ENCODE measurements around the gene DCBLD2.

The DCBLD2 gene

DNA sequence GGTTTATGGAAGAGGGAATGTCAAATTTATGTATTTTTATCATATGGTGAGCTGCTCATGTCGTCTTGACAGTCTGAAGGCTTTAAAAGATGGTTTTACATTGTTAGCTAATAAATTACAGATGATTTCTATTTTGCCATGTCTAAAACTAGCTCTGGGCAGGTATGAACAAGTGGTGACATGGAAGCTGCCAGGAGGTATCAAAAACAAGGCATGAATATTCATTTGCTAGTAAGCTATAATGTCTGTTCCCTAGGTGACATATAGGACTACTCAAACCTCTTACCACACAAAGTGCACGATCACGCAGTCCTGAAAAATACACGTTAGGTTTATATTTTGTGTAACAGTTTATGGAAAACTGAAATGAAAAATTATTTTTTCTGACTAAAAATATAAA lies 103.6 kb downstream of the DCBLD2 start:
- DNase-seq (ENCODE audit: extremely low read depth in 1 of 2, low read depth in 1 of 2): no peak

- DNase-seq (ENCODE audit: extremely low read depth in 1 of 2, low read depth in 1 of 2): no peak
Measured at GRCh38 chr3:98796334-98796733, 105.2 kb downstream of the DCBLD2 start.

DNA sequence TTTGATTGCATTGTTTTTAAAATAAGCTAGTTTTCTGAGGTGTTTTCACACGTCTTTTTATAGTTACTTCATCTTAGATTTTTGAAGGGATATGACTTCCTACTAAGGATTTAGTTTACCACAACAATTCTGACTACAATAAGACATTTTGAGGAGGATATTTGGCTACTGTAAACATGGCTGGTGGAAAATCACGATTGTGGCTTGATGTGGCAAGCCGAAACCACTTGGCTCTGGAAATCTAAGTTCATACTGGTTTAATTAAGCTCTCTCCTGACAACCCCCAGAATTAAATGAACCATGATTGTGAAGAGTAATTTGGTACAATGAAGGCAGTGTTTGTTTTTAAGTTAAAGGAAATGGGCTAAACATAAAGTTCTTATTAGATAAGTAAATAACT lies 107.5 kb downstream of the DCBLD2 start:
- DNase-seq (ENCODE audit: extremely low read depth in 1 of 2, low read depth in 1 of 2): no peak

DNA sequence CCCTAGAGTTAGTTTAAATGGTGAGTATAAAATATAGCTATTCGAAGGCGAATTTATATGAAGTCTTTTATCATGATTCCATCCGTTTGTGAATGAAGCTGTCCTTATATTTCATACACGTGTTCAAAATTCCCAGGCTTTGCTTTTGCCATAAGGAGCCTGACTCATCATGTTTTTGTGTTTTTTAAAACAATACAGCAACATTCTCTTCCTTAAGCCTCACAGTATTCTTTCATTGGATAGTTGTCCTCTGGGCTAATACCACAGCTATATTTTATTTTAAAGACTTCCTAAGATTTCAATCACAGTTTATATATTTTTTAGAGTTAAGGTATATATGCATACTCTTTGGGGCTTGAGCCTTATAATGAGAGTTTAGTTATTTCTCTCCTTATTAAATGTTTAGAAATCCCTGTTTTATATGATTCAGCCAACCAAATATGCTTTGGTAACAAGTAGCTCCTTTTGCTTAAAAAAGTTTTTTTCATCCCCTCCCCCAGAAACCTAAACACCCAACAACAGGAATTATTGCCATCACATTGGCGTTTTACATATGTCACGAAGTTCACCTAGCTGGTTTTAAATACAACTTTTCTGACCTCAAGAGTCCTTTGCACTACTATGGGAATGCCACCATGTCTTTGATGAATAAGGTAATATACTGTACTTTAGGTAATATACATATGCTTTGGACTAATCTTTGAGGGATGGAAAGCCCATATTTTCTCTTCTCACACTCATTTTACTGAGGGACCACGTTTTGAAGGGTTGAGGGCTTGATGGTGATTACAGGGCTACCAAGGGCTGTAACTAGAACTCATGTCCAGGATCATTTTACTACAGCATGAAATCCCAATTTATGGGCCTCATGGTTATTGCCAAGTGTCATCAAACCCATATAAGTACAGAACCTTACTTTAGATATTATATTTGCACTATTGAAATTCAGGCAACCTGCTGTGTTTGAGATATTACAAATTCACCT lies 109.9 kb downstream of the DCBLD2 start:
- DNase-seq (ENCODE audit: extremely low read depth in 1 of 2, low read depth in 1 of 2): no peak

DNA sequence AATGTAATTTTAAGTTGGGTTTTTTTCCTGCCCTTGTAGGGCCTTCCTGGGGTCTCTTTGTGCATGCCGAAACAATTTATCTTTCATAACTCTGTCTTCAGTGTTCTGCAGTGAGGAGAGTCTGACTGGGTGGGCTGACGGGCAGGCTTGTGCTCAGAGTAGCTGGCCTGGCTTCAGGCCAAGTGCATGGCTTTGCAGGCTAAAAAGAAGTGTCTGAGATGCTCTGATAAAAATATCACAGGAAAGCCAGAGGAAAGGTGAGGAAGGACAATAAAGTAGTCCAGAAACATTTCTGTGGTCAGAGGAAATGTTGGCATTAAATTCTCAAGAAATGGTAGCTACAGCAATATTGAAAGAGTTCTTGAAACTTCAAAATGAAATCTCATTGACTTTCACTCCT lies 112.8 kb downstream of the DCBLD2 start:
- no peak for DNase-seq (ENCODE audit: extremely low read depth in 1 of 2, low read depth in 1 of 2)

DNA sequence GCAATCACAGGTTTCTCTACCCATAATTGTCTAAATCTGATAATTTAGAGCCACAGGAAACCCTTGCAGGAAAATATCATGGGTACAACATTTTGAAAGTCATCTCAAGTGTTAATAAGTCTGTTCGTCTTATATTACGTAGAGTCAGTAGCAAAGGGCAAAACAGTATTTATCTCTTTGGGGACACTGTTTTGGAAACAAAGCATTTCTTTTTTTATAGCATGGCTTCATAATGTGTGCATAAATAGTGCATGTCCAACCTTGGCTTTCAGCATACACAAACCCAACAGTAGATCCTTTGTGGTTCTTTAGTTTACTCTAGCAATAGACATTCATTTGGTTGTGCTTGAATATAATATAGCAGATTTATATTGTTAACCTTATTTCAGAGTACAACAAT lies 114.3 kb downstream of the DCBLD2 start:
- DNase-seq (ENCODE audit: extremely low read depth in 1 of 2, low read depth in 1 of 2): no peak

GRCh38 chr3:98786364-98787006 lies 115.0 kb downstream of the DCBLD2 start:
- DNase-seq (ENCODE audit: extremely low read depth in 1 of 2, low read depth in 1 of 2): no peak

GRCh38 chr3:98784666-98785600 lies 116.6 kb downstream of the DCBLD2 start:
- DNase-seq (ENCODE audit: extremely low read depth in 1 of 2, low read depth in 1 of 2): no peak

GRCh38 chr3:98784042-98784441 lies 117.5 kb downstream of the DCBLD2 start:
- DNase-seq (ENCODE audit: extremely low read depth in 1 of 2, low read depth in 1 of 2): no peak

DNA sequence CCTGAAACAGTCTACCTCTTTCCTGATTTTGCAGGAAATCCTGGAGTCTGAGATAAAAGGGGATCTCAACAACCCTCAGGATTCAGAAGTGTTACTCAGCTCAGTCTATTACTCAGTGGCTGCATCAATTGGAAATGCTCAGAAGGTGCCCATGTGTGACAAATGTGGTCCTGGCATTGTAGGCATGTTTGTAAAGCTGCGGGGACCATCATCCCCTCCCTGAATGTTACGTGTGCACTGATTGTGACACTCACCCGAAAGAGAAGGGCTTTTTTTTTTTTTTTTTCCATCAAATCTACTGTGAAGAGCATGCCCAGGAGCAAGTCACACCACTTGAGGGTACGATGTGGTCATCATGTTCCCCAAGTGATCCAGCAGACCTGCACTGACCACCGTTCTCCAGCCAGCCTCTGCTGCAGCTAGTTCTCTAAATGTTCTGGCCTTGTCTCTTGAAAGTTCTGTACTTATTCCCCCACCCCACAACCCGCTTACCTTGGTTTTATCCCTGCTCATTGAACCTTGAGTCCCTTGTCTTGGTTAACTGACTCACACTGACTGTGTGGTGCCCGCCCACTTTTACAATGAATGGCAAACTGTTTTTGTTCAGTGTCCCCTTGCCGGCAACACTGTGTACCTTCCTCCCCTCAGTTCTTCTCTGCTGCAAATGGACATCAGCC lies 118.5 kb downstream of the DCBLD2 start:
- no peak for DNase-seq (ENCODE audit: extremely low read depth in 1 of 2, low read depth in 1 of 2)

DNA sequence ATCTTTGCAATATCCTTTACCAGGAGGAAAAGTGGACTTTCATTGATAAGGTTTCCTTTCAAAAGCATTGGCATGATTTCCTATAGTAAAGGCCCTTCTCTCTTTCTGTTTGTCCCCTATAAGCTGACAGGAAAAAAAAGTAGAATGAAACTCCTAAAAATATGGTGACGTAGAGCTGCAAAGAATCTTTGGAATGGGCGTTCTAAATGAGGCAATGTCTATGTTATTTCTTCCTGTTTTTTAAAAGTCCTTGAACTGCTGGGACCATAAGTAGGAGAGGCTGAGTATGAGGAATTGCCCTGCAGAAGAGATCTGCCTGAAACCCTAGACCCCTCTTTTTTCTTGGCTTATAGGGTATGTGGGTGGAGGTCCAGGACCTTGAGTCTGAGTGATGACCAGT lies 121.2 kb downstream of the DCBLD2 start:
- DNase-seq (ENCODE audit: extremely low read depth in 1 of 2, low read depth in 1 of 2): no peak

DNA sequence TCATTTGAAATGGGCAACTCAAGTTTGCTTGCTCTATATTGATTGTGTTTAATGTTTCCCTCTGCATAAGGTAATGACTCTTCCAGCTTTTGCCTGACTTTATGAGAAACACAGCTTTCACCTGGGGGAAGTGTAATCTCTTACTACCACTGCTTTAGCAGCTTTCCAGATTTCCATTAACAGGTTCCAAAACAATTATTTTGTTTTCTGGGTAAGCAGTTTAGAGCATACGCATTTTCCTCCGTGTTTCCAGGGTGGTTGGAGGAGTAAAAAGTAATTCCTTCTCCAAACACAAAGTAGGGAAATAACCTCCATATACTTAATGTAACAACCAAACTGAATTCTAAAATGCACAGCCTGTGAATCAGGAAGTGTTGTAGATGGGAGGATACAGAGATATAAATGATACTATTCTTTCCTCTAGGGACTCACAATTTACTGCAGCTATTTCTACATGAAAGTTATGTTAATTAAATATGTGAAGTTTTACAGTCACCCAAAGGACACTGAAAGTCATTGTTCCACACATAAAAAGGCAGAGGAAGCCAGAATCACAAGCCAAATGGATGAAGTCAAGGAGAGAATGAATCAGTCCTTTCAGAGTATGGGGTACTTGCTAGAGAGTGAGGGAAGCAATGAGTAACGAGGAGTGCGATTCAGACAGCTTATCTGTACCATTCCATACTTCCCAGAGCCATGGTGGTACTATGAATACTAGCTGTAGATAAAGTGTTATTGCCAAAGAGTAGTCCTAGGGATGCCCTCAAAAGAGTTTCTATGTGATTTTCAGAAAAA lies 121.8 kb downstream of the DCBLD2 start:
- no peak for DNase-seq (ENCODE audit: extremely low read depth in 1 of 2, low read depth in 1 of 2)

GRCh38 chr3:98778852-98779413 lies 122.6 kb downstream of the DCBLD2 start:
- DNase-seq (ENCODE audit: extremely low read depth in 1 of 2, low read depth in 1 of 2): no peak

GRCh38 chr3:98778383-98778782 lies 123.1 kb downstream of the DCBLD2 start:
- no peak for DNase-seq (ENCODE audit: extremely low read depth in 1 of 2, low read depth in 1 of 2)

- no peak for DNase-seq (ENCODE audit: extremely low read depth in 1 of 2, low read depth in 1 of 2)
Measured at GRCh38 chr3:98777801-98778220, 123.7 kb downstream of the DCBLD2 start.

GRCh38 chr3:98777286-98777685 lies 124.2 kb downstream of the DCBLD2 start:
- no peak for DNase-seq (ENCODE audit: extremely low read depth in 1 of 2, low read depth in 1 of 2)

- DNase-seq (ENCODE audit: extremely low read depth in 1 of 2, low read depth in 1 of 2): no peak
Measured at GRCh38 chr3:98776140-98776493, 125.4 kb downstream of the DCBLD2 start.

DNA sequence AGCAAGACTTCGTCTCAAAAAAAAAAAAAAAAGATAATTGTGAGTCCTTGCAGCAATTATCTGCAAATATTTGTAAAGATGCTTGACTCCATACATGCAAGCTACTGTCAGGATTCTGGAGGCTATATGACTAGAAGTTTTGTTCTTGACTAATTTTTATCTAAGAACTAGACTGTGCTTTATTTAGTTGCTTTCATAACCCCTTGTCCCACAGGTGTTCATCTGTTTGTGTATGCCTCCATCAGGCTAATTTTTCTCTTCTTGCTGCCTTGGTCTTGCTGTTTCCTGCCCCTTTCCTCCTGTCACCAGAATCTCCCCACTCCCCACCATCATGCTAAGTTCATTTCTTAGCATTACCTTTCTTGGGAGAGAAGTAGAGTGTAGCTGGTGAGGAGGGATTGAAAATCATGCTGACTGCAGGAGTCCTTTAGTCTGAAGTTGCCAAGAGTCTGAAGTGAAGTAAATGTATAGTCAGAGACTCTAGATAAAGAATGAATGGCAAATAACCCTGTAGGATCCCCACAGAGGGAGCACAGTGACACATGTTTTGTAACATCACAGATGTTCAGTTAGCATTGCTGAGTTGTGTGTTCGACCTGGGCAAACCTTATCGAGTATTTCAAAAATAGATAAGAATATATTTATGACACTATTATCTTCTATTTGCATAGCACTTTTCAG lies 125.9 kb downstream of the DCBLD2 start:
- no peak for DNase-seq (ENCODE audit: extremely low read depth in 1 of 2, low read depth in 1 of 2)

DNA sequence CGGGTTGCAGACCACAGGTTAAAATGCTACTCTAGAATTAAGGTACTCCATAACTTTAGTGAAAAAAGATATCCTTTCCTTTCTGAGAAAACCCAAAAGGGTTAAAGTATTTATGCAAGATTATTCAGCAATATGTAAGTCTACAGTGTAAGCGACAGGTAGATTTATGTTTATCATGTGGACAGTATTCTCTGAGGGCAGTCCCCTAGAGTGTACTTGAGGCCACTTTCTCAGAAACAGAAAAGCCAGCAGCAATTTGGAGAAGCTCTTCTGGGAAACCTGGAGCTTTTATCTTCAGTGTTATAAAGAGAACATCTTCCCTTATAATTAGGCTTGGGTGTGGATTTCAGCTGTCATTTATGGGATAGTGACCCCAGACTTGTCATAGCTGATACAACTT lies 129.5 kb downstream of the DCBLD2 start:
- no peak for DNase-seq (ENCODE audit: extremely low read depth in 1 of 2, low read depth in 1 of 2)
